ENCODE data around the gene SOX6. TPM values are rescaled to one million over a fixed set of nuclear protein-coding genes. Genes with fewer than 3 reads are reported as not detected.

The SOX6 gene
- total RNA-seq, 2 experiments from 2014 or later: 0.20 TPM; not detected in 1

DNA sequence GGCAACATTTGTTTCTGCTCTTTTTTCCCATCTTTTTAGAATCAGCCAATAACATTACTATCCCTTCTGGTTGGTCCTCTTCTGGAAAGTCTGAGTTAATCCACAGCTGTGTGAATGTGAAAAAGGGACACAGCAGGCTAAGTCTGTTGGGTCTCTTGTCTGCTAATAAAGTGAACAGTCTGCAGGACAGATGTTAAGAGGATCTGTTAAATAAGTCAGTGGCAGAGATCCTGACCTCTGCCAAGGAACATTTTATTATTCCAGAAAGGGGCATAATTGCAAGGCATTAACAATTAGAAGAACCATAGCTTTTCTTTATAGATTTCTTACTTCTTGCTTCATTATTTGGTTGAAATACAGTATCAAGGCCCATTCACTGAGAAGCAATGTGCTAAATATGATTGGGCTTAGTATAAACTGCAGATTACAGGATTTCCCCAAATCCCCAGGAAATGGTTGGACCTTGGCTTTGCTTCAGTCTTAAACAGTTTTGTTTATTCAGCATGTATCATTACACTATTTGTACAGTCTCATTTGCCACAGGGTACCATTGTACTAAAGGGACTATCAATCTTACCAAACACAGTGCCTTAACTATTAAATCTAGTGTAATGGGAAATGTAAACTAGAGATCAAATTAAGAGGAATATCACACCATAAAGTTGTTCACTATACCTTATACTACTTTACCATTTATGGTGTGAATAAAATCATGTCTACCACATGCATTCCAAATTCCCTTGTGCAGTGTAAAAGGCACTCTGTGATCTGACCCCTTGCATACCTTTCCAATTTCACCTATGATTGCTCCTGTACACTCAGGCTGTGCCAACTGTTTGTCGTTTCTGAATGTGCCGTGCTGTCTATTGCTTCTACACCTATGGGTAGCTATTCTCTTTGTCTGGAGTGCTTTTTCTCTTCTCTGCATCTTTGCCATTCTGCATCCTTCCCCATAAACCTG lies 274.0 kb downstream of the SOX6 start:
- Mint-ChIP-seq H3K27ac (no peak overlapping the region), H3K9me3 (peaks cover 6% of the 10 kb centered on the region), H3K4me3 (no peak overlapping the region), H3K27me3 (no peaks in the 10 kb centered on the region), H3K4me1 (ENCODE audit: low read depth) (no peaks in the 10 kb centered on the region), H3K36me3 (ENCODE audit: low read depth) (no peaks in the 10 kb centered on the region)
- POLR2A ChIA-PET: no interaction called here
- no peak for DNase-seq
- H3K36me3 ChIP-seq (ENCODE audit: insufficient read depth, low read length): no peaks in the 10 kb centered on the region
- intact Hi-C loops (cut with DNase I, micrococcal nuclease): no loop called here
- H3K4me1 ChIP-seq (ENCODE audit: insufficient read depth, low read length): no peaks in the 10 kb centered on the region
- no peaks in the 10 kb centered on the region for H3K27me3 ChIP-seq (ENCODE audit: control insufficient read depth in 1 of 2, insufficient read depth in 2 of 2, low read length in 2 of 2)
- no peak overlapping the region for H3K27ac ChIP-seq (ENCODE audit: low read depth in 1 of 2, low read length in 2 of 2)
- TF ChIP-seq, protein P1, sequence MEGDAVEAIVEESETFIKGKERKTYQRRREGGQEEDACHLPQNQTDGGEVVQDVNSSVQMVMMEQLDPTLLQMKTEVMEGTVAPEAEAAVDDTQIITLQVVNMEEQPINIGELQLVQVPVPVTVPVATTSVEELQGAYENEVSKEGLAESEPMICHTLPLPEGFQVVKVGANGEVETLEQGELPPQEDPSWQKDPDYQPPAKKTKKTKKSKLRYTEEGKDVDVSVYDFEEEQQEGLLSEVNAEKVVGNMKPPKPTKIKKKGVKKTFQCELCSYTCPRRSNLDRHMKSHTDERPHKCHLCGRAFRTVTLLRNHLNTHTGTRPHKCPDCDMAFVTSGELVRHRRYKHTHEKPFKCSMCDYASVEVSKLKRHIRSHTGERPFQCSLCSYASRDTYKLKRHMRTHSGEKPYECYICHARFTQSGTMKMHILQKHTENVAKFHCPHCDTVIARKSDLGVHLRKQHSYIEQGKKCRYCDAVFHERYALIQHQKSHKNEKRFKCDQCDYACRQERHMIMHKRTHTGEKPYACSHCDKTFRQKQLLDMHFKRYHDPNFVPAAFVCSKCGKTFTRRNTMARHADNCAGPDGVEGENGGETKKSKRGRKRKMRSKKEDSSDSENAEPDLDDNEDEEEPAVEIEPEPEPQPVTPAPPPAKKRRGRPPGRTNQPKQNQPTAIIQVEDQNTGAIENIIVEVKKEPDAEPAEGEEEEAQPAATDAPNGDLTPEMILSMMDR (IDR thresholded peaks at IDR 0.05): no peak
- H3K4me3 ChIP-seq (ENCODE audit: low read length): no peak overlapping the region
- ATAC-seq (ENCODE audit: poor library complexity): no peak
- CTCF ChIA-PET: interaction anchor here (0.7 kb wide), 1 partner anchor 316 kb away, joined by 3 read pairs; no protein-coding TSS in a partner anchor
- H3K9me3 ChIP-seq (ENCODE audit: control insufficient read depth in 1 of 2, insufficient read depth in 1 of 2, low read length in 2 of 2): no peaks in the 10 kb centered on the region

DNA sequence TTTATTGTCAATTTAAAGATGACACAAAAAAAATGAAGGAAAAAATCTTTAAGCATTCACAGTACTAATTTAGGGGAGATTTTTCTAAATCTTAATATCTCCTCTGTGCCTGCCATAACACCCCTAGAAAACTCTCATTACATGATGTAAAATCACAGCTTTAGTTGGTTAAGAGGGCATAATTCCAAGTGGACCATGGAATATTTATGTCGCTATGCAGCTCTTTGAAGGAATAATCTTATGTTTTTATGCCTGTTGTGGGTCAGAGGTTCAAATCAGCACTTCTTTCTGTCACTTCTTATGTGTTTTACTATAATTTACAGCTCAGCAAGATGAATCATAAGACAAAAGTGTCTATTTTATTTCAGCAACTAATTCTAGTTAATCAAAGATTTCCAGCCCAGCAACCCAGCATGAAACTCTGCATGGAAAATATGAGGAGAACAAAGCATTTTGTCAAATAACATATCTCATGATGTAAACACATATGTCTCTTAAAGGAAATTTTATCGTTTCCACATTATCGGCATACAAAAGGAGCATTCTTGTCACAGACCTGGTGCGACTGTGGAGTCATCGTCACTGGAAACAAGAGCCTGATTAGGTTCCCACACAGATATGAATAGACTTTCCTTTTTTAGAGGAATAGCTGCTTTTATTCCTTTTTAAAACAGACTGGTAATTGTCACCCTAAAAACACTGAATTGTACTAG lies 274.8 kb downstream of the SOX6 start:
- ChIA-PET CTCF (interaction anchor here (0.7 kb wide), 1 partner anchor 317 kb away, joined by 3 read pairs; no protein-coding TSS in a partner anchor), POLR2A (no interaction called here)
- TF ChIP-seq, protein P1 (IDR thresholded peaks at IDR 0.05): no peak
- intact Hi-C loops (cut with DNase I, micrococcal nuclease): no loop called here
- no peak for DNase-seq
- Histone ChIP-seq H3K36me3 (ENCODE audit: insufficient read depth, low read length) (no peaks in the 10 kb centered on the region), H3K27me3 (ENCODE audit: control insufficient read depth in 1 of 2, insufficient read depth in 2 of 2, low read length in 2 of 2) (no peaks in the 10 kb centered on the region), H3K4me3 (ENCODE audit: low read length) (no peak overlapping the region), H3K4me1 (ENCODE audit: insufficient read depth, low read length) (no peaks in the 10 kb centered on the region), H3K9me3 (ENCODE audit: control insufficient read depth in 1 of 2, insufficient read depth in 1 of 2, low read length in 2 of 2) (no peaks in the 10 kb centered on the region), H3K27ac (ENCODE audit: low read depth in 1 of 2, low read length in 2 of 2) (no peak overlapping the region)
- no peaks in the 10 kb centered on the region for H3K36me3 Mint-ChIP-seq (ENCODE audit: low read depth)
- H3K27me3 Mint-ChIP-seq: no peaks in the 10 kb centered on the region
- H3K9me3 Mint-ChIP-seq: peaks cover 7% of the 10 kb centered on the region
- no peak for ATAC-seq (ENCODE audit: poor library complexity)
- H3K4me1 Mint-ChIP-seq (ENCODE audit: low read depth): no peaks in the 10 kb centered on the region
- no peak overlapping the region for H3K4me3 Mint-ChIP-seq
- no peak overlapping the region for H3K27ac Mint-ChIP-seq

DNA sequence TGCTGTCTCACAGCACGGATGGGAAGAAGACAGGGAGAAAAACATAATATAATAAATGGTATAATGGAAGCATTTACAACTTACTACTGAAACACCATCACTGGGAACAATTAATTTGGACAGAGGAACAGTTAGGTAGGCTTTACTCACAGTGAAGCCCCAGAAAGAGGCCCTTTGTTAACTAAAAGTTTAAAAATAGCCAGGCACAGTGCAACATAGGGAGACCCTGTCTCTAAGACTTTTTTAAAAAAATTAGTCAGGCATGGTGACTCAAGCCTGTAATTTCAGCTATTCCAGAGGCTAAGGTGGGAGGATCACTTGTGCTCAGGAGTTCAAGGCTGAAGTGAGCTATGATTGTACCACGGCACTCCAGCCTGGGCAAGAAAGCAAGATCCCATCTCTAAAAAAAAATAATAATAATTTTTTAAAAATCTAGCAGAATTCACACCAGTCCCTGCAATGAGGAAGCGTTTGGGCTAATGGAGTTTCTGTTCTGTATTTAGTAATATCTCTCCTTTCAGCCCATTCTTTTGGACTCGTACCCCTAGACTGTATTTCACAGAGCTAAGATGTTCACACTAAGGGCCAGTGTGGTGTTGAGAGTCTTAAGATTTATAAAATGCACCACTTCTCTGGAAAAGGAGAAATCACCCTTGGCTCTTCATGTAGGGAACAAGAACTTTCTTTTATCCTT lies 275.5 kb downstream of the SOX6 start:
- DNase-seq (no peak), ATAC-seq (ENCODE audit: poor library complexity) (no peak)
- ChIA-PET CTCF (no interaction called here), POLR2A (no interaction called here)
- no peaks in the 10 kb centered on the region for H3K27me3 Mint-ChIP-seq
- Histone ChIP-seq H3K36me3 (ENCODE audit: insufficient read depth, low read length) (no peaks in the 10 kb centered on the region), H3K4me1 (ENCODE audit: insufficient read depth, low read length) (no peaks in the 10 kb centered on the region), H3K4me3 (ENCODE audit: low read length) (no peak overlapping the region), H3K27me3 (ENCODE audit: control insufficient read depth in 1 of 2, insufficient read depth in 2 of 2, low read length in 2 of 2) (no peaks in the 10 kb centered on the region), H3K9me3 (ENCODE audit: control insufficient read depth in 1 of 2, insufficient read depth in 1 of 2, low read length in 2 of 2) (no peaks in the 10 kb centered on the region), H3K27ac (ENCODE audit: low read depth in 1 of 2, low read length in 2 of 2) (no peak overlapping the region)
- intact Hi-C loops (cut with DNase I, micrococcal nuclease): no loop called here
- H3K4me3 Mint-ChIP-seq: no peak overlapping the region
- no peak overlapping the region for H3K27ac Mint-ChIP-seq
- no peaks in the 10 kb centered on the region for H3K36me3 Mint-ChIP-seq (ENCODE audit: low read depth)
- TF ChIP-seq, protein P1 (IDR thresholded peaks at IDR 0.05): no peak
- H3K4me1 Mint-ChIP-seq (ENCODE audit: low read depth): no peaks in the 10 kb centered on the region
- peaks cover 9% of the 10 kb centered on the region for H3K9me3 Mint-ChIP-seq
